ENCODE results near the gene C16orf54. TPM values are rescaled to one million over a fixed set of nuclear protein-coding genes. Genes with fewer than 3 reads are reported as not detected.
A peak's percentile ranks its signal among the peaks of the same experiment; 100 is the strongest.

The C16orf54 gene
- total and polyA plus RNA-seq, 2 of the 4 experiments (the other 2 are of a cell fraction), result not detected

DNA sequence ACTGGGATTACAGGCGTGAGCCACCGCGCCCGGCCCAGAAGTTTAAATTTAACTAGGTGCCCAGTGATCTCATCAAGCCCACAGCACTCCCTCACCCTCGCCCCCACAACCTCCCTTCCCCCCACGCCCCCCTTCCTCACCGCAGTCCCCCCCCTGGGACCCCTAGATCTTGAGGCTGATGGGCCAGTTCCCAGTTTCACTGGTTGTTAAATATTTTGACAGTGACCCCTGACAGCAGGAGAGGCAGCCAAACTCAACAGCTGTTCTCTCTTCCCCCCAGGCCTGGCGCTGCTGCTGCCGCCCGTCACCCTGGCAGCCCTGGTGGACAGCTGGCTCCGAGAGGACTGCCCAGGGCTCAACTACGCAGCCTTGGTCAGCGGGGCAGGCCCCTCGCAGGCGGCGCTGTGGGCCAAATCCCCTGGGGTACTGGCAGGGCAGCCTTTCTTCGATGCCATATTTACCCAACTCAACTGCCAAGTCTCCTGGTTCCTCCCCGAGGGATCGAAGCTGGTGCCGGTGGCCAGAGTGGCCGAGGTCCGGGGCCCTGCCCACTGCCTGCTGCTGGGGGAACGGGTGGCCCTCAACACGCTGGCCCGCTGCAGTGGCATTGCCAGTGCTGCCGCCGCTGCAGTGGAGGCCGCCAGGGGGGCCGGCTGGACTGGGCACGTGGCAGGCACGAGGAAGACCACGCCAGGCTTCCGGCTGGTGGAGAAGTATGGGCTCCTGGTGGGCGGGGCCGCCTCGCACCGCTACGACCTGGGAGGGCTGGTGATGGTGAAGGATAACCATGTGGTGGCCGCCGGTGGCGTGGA, 51.2 kb downstream of the C16orf54 start:
- no peak overlapping the region for H3K27ac ChIP-seq (ENCODE audit: insufficient read depth, low read length)

More for the DNA sequence above, 51.2 kb downstream of the C16orf54 start:
- H3K9ac ChIP-seq (ENCODE audit: low read depth, low read length), result no peak overlapping the region
- H3K4me1 ChIP-seq (ENCODE audit: control insufficient read depth, insufficient read depth, low read length), result no peaks in the 10 kb centered on the region
- intact Hi-C loops (cut with micrococcal nuclease), result no loop called here
- H2AK5ac ChIP-seq (ENCODE audit: low read depth, low read length), result no peak overlapping the region
- no peak overlapping the region for H2BK15ac ChIP-seq (ENCODE audit: low read depth, low read length)
- H3K23ac ChIP-seq (ENCODE audit: low read depth, low read length), result no peak overlapping the region
- no peak overlapping the region for H3K4me2 ChIP-seq (ENCODE audit: low read depth, low read length)
- TF ChIP-seq MAZ (IDR thresholded peaks at IDR 0.05; ENCODE audit: borderline replicate concordance, low read depth, low read length) (no peak), FOS (IDR thresholded peaks at IDR 0.05; ENCODE audit: low read depth, low read length) (no peak), RFX5 (IDR thresholded peaks at IDR 0.05; ENCODE audit: low read depth, low read length) (no peak), MAFK (IDR thresholded peaks at IDR 0.05; ENCODE audit: low read depth, low read length) (no peak), CHD1 (IDR thresholded peaks at IDR 0.05; ENCODE audit: low read depth, low read length) (no peak), POLR2A (IDR thresholded peaks at IDR 0.05; ENCODE audit: low read depth, low read length) (no peak), RCOR1 (IDR thresholded peaks at IDR 0.05; ENCODE audit: insufficient replicate concordance, low read length) (no peak), SMC3 (IDR thresholded peaks at IDR 0.05; ENCODE audit: low read depth, low read length) (no peak), RAD21 (IDR thresholded peaks at IDR 0.05; ENCODE audit: low read length) (no peak), CEBPB (IDR thresholded peaks at IDR 0.05; ENCODE audit: low read depth, low read length) (no peak), MXI1 (IDR thresholded peaks at IDR 0.05; ENCODE audit: borderline replicate concordance, low read depth, low read length) (no peak)
- TF ChIP-seq, protein P1, sequence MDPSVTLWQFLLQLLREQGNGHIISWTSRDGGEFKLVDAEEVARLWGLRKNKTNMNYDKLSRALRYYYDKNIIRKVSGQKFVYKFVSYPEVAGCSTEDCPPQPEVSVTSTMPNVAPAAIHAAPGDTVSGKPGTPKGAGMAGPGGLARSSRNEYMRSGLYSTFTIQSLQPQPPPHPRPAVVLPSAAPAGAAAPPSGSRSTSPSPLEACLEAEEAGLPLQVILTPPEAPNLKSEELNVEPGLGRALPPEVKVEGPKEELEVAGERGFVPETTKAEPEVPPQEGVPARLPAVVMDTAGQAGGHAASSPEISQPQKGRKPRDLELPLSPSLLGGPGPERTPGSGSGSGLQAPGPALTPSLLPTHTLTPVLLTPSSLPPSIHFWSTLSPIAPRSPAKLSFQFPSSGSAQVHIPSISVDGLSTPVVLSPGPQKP (IDR thresholded peaks at IDR 0.05; ENCODE audit: borderline replicate concordance, low read depth, low read length), result no peak
- TF ChIP-seq, protein P2, sequence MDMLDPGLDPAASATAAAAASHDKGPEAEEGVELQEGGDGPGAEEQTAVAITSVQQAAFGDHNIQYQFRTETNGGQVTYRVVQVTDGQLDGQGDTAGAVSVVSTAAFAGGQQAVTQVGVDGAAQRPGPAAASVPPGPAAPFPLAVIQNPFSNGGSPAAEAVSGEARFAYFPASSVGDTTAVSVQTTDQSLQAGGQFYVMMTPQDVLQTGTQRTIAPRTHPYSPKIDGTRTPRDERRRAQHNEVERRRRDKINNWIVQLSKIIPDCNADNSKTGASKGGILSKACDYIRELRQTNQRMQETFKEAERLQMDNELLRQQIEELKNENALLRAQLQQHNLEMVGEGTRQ (IDR thresholded peaks at IDR 0.05; ENCODE audit: low read depth, low read length), result no peak
- TF ChIP-seq, protein P3, sequence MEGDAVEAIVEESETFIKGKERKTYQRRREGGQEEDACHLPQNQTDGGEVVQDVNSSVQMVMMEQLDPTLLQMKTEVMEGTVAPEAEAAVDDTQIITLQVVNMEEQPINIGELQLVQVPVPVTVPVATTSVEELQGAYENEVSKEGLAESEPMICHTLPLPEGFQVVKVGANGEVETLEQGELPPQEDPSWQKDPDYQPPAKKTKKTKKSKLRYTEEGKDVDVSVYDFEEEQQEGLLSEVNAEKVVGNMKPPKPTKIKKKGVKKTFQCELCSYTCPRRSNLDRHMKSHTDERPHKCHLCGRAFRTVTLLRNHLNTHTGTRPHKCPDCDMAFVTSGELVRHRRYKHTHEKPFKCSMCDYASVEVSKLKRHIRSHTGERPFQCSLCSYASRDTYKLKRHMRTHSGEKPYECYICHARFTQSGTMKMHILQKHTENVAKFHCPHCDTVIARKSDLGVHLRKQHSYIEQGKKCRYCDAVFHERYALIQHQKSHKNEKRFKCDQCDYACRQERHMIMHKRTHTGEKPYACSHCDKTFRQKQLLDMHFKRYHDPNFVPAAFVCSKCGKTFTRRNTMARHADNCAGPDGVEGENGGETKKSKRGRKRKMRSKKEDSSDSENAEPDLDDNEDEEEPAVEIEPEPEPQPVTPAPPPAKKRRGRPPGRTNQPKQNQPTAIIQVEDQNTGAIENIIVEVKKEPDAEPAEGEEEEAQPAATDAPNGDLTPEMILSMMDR (conservative IDR thresholded peaks at IDR 0.05; ENCODE audit: low read depth, low read length), result no peak
- ChIA-PET CTCF (no interaction called here), POLR2A (ENCODE audit: unreplicated experiment) (interaction anchor here (0.6 kb wide), 1 partner anchor 841 kb away, joined by 10 read pairs; no protein-coding TSS in a partner anchor)
- in situ Hi-C loops (cut with MboI; ENCODE audit: low sequenced_read_pairs), result loop anchor here (10.0 kb wide), 2 partner anchors 60 to 330 kb away; partner anchors contain the start of gene C16orf92
- no TSS peak for BruUV-seq (replicated peaks)
- no peaks in the 10 kb centered on the region for H3K79me1 ChIP-seq (ENCODE audit: low read depth in 1 of 2, low read length in 2 of 2)
- no peak overlapping the region for H3K14ac ChIP-seq (replicated peaks; ENCODE audit: low read depth, low read length)
- no peaks in the 10 kb centered on the region for H3K36me3 ChIP-seq (ENCODE audit: control insufficient read depth, insufficient read depth, low read length)
- H3K56ac ChIP-seq (ENCODE audit: extremely low read depth, insufficient read depth, low read length), result no peak overlapping the region
- no peak overlapping the region for H2BK20ac ChIP-seq (ENCODE audit: low read depth, low read length)
- H2AFZ ChIP-seq (replicated peaks; ENCODE audit: low read length, poor library complexity), result peak overlapping the region; percentile 65
- no peak overlapping the region for H4K91ac ChIP-seq (ENCODE audit: insufficient read depth, low read depth, low read length)
- peaks cover 8% of the 10 kb centered on the region; the same call in 1 of the 2 replicates for H3K27me3 ChIP-seq (ENCODE audit: control insufficient read depth, insufficient read depth, low read length)
- H4K8ac ChIP-seq (ENCODE audit: low read depth in 2 of 2, low read length in 2 of 2), result no peak overlapping the region
- H3K9me1 ChIP-seq (ENCODE audit: insufficient read depth, low read length), result no peaks in the 10 kb centered on the region
- no peak overlapping the region for H2BK5ac ChIP-seq (ENCODE audit: low read depth, low read length, poor library complexity, severe bottlenecking)
- DNase-seq (no peak), ATAC-seq (ENCODE audit: low read depth) (peak; percentile 17)
- 49% methylated on average over 11 of the region's 41 CpGs; no CpG with 5 or more reads in 1 of the 2 experiments for whole genome bisulfite sequencing, 2 experiments (ENCODE audit: extremely low coverage in 2 of 2, insufficient read length in 1 of 2)
- no peak overlapping the region for H3K18ac ChIP-seq (ENCODE audit: low read depth, low read length)
- no peak overlapping the region for H4K5ac ChIP-seq (ENCODE audit: low read depth, low read length)
- H3K4me3 ChIP-seq (ENCODE audit: insufficient read depth, low read depth, low read length), result no peak overlapping the region
- no peaks in the 10 kb centered on the region for H4K20me1 ChIP-seq (ENCODE audit: insufficient read depth, low read length)
- no peak overlapping the region for H3K4ac ChIP-seq (ENCODE audit: low read depth, low read length)
- H3K9me3 ChIP-seq (ENCODE audit: control insufficient read depth, insufficient read depth, low read length), result no peaks in the 10 kb centered on the region
- dilution Hi-C loops (cut with HindIII; ENCODE audit: low sequenced_read_pairs, unreplicated experiment), result no loop called here
- H2BK120ac ChIP-seq (ENCODE audit: low read depth, low read length), result no peak overlapping the region
- no peak overlapping the region for H2AK9ac ChIP-seq (replicated peaks; ENCODE audit: low read depth, low read length, poor library complexity)

All from IMR-90 (cell line).